ENCODE measurements around the gene LMX1B.
"Not testable (repeated sequence)": the region's sequence is repeated elsewhere in the genome, so short reads cannot be mapped to it uniquely, and the experiment has no call there.

LMX1B gene

DNA sequence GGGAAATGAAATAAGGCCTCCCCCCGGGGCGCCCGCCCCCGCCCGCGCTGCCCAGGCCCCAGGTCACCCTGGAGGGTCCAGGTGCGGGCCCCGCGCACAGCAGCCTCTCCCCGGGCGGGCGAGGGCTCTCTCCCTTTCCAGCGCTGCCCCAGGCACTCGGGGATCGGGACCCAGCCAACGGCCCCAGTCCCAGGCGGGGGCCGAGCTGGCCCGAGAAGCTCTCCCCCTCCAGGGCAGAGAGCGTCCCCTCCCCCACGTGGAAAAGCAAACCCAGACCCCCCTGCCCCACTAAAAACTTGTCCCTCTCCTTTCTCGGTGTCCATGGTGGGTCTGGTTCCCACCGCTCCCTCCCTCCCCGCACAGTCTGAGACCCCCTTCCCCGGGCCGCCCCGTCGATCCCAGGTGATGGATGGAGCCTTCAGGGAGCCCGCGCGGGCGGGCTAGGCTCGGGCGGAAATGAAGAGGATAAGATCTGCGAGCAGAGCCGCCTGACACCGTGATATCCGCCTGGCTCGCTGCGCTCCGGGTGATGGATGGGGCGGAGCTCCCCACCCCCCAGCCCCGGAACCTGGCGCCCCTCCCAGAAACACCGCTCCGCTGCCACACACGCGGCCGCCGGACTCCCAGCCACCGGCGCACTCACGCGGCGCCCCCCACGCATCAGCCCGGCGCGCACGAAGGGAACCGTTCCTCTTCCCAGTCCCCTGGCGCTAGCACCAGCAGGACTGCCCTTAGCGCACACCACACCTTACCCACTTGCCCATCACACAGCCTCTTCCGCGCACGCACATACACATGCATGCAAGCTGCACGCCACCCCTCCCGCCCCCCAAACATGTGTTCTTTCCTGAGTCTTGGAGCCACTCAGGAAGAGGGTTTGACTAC, 109.4 kb downstream of the LMX1B start:
- H3K27ac ChIP-seq: no peak overlapping the region
- no peak for TF ChIP-seq ZFX (IDR thresholded peaks at IDR 0.05; ENCODE audit: borderline replicate concordance)
- TF ChIP-seq, protein P1, sequence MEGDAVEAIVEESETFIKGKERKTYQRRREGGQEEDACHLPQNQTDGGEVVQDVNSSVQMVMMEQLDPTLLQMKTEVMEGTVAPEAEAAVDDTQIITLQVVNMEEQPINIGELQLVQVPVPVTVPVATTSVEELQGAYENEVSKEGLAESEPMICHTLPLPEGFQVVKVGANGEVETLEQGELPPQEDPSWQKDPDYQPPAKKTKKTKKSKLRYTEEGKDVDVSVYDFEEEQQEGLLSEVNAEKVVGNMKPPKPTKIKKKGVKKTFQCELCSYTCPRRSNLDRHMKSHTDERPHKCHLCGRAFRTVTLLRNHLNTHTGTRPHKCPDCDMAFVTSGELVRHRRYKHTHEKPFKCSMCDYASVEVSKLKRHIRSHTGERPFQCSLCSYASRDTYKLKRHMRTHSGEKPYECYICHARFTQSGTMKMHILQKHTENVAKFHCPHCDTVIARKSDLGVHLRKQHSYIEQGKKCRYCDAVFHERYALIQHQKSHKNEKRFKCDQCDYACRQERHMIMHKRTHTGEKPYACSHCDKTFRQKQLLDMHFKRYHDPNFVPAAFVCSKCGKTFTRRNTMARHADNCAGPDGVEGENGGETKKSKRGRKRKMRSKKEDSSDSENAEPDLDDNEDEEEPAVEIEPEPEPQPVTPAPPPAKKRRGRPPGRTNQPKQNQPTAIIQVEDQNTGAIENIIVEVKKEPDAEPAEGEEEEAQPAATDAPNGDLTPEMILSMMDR (IDR thresholded peaks at IDR 0.05): no peak

DNA sequence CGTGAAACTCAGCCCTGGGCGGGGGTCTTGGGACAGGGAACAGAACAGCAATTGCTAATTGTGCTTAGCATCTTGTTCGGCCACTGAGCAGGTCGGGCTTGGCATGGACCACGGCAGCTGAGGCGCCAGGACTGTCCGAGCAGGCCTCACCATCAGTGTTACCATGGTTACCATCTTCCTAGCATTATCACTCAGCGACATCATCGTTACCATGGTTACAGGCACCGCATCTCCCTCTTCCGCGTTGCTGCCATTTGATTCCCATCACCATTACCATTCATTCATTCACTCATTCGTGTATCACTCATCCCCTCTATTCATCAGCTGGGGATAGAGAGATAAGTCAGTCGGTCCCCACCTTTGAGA, 110.1 kb downstream of the LMX1B start:
- no peak overlapping the region for H3K27ac ChIP-seq

GRCh38 chr9:126724226-126724625, 110.5 kb downstream of the LMX1B start:
- no peak overlapping the region for H3K27ac ChIP-seq
- TF ChIP-seq, protein P1 (IDR thresholded peaks at IDR 0.05): no peak
- no peak for TF ChIP-seq ZFX (IDR thresholded peaks at IDR 0.05; ENCODE audit: borderline replicate concordance)

More for the DNA sequence above, 110.1 kb downstream of the LMX1B start:
- TF ChIP-seq ZFX (IDR thresholded peaks at IDR 0.05; ENCODE audit: borderline replicate concordance): no peak
- TF ChIP-seq, protein P1 (IDR thresholded peaks at IDR 0.05): no peak

GRCh38 chr9:126725485-126725884, 111.8 kb downstream of the LMX1B start:
- H3K27ac ChIP-seq: not testable (repeated sequence)

DNA sequence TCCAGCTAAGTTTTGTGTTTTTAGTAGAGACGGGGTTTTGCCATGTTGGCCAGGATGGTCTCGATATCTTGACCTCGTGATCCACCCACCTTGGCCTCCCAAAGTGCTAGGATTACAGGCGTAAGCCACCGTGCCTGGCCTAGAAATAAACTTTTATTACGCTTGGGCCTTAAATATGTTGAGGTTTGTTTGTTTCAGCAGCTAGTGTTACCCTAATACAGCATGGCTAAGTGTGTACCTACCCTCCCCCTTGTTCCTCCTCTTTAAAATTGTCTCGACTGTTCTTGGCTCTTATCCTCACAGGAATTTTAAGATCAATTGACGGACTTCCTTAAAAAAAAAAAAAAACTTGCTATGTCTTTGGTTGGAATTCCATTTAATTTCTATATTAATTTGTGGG, 114.5 kb downstream of the LMX1B start:
- not testable (repeated sequence) for H3K27ac ChIP-seq

GRCh38 chr9:126730592-126730991, 116.9 kb downstream of the LMX1B start:
- H3K27ac ChIP-seq: not testable (repeated sequence)

DNA sequence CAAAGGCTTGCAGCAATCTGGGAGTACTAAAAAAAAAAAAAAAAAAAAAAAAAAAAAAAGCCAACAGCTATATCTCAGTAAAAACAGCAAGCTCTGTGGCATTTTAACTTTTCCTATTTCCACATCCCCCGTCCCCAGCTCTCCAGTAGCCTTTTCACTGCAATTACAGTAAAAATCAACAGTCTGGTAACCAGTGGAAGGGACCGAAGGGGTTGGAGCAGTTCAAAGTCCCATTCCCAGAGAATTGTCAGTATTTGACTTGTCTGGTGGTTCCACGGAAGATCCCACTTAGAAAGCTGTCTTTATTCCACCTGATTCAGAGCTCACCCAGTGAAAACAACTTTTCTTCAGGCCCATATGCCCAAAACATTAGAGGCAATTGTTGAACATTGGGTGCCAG, 119.3 kb downstream of the LMX1B start:
- no peak for TF ChIP-seq ZFX (IDR thresholded peaks at IDR 0.05; ENCODE audit: borderline replicate concordance)
- TF ChIP-seq, protein P1 (IDR thresholded peaks at IDR 0.05): no peak
- H3K27ac ChIP-seq: no peak overlapping the region

- TF ChIP-seq, protein P1 (IDR thresholded peaks at IDR 0.05): no peak
- no peak for TF ChIP-seq ZFX (IDR thresholded peaks at IDR 0.05; ENCODE audit: borderline replicate concordance)
- H3K27ac ChIP-seq: no peak overlapping the region
Measured at GRCh38 chr9:126734877-126735276, 121.1 kb downstream of the LMX1B start.

- TF ChIP-seq ZFX (IDR thresholded peaks at IDR 0.05; ENCODE audit: borderline replicate concordance): no peak
- TF ChIP-seq, protein P1 (IDR thresholded peaks at IDR 0.05): no peak
- H3K27ac ChIP-seq: no peak overlapping the region
Measured at GRCh38 chr9:126735482-126735881, 121.8 kb downstream of the LMX1B start.
